Stimulated activated CD4-positive, alpha-beta T cell treated with anti-CD3 and anti-CD28 coated beads, Interleukin-1b, Interleukin-23, amount 100 ng/mL, for 24 hours (primary cell): Measurements from ENCODE around the gene POLR3GL.
A peak's percentile ranks its signal among the peaks of the same experiment; 100 is the strongest.

ENCODE experiments used
- DNase-seq, 4 experiments: peaks; one replicate each; pipeline ENCODE4 v3.0.0-alpha.2; 2020; ENCODE audit warnings: low read depth in 4 of 4, low spot score in 1 of 4

POLR3GL gene

DNA sequence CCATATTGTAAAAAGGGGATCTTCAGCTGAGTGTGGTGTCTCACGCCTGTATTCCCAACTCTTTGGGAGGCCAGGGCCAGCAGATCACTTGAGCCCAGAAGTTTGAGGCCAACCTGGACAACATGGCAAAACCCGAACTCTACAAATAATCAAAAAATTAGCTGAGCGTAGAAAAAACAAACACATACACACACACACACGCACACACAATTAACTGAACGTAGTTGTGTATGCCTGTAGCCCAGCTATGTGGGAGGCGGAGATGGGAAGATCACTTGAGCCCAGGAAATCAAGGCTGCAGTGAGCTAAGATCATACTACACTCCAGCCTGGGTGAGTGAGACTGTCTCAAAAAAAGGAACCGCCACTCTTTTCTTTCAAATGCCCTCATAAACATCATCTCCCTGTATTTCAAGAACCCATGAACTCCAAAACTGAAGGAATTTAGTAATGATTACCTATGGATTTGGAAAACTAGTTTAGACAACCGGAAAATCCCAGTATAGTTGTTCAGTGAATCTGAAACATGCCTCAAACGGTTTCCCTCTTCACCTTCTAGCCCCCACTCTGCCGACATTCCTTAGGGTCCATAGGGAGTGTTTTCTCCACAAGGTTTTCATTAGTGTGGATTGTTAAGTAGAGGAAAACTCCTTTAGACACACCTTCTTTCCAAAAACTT lies 27.4 kb downstream of the POLR3GL start:
- DNase-seq: no peak

DNA sequence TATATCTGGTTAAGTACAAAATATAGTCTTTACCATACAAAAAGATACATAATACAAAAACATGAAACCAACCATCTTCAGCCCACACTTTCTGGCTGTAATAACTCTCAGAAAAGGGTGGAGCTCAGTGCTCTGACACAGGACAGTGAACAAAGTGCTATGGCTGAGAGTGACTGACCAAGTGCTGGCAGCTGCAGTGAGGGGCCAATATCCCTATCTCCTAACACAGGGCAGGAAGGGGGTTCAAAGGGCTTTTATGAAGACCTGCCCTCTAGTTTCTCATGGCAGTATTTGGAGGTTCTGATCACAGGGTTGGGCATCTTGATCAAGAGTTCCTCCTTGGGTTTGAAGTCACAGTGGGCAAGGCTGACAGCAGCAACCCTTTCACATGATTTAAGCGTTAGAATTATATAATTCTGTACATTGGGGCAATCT lies 28.0 kb downstream of the POLR3GL start:
- DNase-seq: no peak

DNA sequence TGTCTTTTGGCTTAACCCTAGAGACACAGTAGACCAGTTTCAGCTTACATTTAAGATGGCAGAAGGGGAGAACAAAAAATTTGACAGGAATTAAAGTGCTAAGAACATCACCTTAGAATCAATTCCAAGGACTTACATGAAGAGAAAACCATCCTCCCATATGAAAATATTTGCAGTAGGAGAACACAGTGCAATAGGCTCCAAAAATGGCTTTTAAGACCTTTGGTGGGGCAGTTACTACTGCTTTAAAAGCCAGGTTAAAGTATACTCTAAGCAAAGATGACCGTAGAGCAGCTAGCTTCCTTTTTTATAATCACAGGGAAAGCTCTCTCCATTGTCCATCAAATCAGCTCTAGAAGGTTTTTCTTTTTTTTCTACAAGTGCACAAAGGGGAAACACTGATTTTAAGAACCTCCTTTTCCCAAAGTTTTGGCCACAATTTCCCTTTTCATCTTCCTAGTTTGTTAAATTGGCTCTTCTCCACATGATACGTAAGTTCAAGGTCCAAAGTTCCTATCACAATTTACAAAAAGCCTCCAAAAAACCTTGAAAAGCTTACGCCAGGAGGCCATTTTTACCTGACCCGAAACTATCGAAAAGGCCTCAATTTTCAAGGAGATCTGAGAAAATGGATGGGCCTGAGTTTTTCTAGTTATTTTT lies 28.6 kb downstream of the POLR3GL start:
- DNase-seq: no peak

DNA sequence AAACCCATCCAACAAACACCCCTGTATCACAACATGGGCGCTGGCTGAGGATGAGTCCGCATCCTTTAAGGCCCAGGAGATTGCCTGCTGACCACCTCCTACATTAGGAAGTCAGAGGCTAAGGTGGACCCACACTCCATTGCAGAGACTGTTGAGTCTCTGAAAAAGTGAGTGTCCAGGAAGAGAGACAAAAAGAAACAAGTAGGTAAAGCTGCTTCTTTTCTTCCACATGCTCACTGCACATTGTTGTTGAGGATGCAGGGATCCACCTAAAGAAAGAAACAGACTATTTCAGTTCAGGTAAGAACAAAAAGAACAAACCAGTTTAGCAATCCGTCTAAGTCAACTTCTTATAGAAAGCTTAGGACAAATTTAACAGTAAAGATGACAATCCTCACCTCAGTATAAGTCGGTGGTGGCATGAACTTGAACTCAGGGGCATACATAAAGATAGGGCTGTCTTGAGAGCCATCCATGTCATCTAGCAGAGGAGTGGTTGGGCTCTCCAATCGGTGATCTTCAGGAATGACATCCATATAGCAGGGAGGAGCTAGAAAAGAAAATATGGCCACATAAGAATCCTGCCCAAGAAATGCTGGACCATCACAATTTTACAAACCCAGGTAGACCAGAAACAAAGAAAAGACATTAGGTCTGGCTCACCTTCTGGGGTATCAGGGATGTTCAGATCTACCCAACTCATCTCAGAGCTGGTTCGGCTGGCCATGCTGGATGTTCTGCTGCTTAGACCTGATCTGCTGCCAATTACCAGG lies 29.3 kb downstream of the POLR3GL start:
- no peak for DNase-seq

DNA sequence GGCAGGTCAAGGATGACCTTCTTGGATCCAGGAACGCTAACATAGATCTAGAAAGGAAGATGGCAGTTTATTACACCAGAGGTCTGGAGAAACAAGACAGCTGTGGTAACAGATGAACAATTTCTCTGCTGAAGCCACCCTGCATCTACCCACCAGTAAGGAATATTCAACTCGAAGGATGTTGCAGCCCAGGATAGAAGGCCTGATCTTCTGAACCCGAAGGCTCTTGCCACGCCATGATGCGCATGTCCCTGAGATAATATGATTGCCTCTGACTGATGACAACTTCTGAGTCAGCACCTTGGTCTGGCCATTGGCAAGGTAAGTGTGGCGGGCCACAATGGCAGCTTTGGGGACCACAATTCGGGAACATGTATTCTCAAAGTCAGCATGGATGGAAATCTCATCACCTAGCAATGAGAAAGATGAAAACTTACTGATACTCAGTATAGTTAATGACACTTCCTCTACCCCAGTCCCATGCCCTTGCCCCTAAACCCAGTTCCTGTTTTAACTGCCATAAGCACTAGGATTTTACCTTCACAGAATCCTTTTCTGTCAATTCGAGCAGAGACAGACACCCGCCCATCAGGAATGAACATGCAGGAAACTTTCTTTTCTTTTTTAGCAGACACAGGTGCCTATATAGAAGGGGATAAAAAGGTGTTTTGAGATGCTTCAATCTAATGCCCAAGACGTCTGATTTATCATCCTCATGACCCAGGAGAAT lies 30.1 kb downstream of the POLR3GL start:
- DNase-seq: no peak

DNA sequence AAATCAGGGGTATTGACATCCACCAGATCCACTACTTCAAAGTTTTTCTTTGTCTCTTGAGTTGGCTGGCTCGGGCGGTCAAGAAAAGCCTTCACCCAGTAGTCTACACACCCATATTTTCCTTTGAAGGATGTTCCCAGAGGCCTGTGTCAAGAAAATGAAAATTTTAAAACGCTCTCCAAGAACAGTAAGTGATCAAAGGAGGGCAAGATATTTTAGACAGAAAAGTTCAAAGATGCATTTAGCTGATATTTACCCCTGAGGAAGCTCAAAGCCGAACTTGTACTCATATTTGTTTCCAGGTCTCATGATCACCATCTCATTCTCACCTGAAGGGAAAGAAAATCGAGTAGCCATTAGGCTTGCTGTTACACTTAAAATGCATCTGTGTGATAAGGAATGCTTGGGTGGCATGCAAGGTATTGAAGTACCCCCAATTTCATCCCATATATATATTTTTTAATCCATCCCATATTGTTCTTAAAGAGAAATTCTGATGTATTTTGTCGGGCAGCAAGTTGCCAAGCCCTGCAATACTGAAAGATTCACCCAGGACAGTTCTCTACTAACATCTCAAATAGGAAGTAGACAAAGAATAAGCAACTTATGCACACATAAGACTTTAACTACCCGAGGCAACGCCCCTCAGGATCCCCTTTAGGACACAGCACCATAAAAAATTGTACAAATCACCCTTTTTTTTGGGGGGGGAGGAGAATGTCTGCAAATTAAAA lies 30.8 kb downstream of the POLR3GL start:
- no peak for DNase-seq

DNA sequence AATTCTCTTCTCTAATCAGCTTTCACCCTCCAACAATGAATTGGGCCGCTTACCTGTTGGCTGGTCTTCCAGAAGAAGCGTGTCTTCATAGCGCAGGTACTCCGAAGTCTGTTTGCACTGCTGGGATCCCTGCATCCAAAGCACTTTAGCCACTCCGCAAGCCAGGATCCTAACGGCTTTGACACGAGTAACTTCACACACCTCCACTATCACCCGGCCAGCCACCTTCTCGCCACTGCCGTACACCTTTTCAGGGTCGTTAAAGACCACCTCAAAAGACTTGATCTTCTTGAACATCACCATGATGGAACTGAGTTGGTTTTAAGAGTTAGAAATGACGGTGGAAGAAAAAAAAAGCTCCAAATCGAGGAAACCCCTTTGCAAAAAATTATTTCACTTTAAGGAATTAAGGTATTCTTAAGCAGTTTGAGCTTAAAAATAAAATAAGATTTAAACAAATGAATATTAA lies 31.5 kb downstream of the POLR3GL start:
- DNase-seq: no peak

DNA sequence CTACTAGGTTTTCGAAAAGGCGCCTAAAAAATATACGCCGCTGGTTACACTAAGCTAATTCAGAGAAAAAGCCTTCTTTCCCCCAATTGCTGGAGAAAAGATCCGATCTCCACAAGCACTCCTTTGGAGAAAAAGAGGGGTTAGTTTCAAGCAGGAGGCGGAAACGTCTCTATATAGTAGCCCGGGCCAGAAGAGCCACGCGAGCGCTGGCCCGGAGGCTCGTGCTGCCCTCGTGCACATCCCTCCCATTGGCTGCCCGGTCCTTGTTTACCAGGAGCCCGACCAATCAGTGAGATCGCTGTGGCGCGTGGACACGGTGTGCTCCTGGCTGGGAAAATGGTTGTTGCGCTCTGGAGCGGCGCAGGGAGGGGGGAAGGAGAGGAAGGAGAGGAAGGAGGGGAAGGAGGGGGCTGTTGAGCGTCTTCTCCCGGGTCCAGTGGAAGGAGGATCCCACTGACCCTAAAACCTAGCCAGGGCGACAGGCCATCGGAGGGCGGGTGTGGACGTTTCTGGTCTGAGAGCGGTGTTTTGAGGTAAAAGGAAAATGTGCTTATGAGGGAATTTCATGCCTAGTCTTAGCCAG lies 32.0 kb downstream of the POLR3GL start, which contains the start of gene TXNIP:
Gene TXNIP, minus strand, starts transcription at position 147 of the 583 bp plus-strand sequence. CDS start 313 bp downstream, outside the sequence.
- DNase-seq: peak; percentile 77 to 89 (median 86)

DNA sequence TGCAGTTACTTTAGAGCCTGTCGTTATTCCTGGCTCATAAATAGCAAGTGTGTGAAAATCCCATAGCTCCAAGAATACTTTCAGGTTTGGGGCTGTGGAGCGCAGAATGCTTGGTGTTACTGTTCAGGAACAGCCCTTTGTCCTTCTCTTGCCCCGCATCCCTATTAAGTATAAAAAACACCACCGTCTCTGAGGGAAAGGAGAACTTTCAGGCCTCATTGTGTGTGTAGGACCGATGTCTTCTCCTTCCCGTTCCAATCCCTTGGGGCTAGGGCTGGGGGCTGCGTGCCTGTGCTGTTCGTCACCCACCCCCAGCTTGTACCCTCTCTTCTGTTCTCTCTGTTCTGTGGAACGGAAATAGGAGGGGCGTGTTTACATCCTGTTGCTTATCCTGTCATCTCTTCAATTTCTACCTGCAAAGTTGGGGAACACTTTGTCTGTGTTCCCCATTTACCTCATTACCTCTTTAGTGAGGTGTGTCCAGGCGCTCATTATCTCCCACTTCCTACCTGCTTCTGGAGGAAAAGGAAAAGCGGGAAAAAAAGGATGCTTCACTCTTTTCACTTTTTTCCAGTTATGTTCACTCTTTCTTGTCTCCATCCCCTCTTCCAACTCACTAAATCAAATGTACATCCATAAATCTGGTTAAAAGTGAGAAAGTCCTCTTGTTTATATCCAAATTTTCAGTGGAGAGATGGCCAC lies 32.7 kb downstream of the POLR3GL start:
- no peak for DNase-seq

DNA sequence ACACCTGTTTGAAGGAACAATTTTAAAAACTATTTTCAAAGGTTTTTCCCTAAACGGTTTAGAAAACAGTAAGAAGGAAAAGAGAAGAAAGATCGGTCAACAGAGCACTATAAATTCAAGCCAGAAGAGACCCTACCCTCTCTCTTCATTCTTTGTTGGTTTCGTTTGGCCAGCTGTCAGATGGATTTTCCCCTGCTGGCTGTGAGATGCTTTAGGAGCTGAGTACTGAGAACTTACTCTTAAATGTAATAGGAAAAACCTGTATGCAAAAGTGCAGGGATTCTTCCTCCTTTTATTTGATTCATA lies 33.2 kb downstream of the POLR3GL start:
- no peak for DNase-seq

DNA sequence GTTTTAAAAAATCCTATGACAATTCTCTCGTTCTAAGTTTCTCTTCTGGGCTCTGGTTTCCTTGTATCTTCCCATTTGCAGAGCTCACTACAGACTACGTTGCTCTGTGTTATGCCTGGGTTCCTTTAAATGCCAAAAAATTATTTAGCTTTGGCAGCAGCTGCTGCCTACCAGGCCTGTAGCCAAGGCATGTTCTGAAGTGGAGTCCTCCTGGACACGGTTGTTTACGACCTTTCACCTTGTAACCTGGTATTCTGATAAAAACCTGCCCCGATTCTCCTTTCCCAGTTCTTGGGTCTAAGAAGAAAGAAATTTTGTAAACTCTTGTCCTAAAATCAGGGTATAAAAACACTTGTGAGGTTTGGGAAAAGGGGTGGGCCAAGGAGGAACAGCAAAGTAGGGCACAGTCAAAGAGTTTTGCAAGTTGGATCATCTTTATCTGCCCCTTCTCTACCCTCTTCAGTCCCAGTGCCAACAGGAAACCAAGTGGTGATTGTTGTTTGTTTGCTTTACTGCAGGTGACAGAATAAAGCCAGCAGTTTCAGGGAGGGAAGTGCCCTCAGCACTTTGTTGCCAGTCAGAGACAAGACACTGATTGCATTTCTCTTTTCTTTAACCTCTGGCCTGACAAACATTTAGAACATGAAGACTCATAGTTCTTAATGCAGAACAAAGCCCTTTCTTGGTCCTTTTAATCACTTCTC lies 35.0 kb downstream of the POLR3GL start:
- no peak for DNase-seq

DNA sequence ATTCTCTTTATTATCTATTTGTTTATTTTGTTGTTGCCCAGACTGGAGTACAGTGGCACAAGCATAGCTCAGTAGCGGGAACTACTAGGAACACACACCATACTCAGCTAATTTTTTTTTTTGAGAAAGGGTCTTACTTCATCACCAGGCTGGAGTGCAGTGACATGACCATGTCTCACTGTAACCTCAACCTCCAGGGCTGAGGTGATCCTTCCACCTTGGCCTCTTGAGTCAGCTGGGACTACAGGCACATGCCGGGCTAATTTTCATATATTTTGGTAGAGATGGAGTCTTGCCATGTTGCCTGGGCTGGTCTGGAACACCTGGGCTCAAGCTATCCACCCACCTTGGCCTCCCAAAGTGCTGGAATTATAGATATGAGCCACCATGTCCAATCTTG lies 37.2 kb downstream of the POLR3GL start:
- no peak for DNase-seq

DNA sequence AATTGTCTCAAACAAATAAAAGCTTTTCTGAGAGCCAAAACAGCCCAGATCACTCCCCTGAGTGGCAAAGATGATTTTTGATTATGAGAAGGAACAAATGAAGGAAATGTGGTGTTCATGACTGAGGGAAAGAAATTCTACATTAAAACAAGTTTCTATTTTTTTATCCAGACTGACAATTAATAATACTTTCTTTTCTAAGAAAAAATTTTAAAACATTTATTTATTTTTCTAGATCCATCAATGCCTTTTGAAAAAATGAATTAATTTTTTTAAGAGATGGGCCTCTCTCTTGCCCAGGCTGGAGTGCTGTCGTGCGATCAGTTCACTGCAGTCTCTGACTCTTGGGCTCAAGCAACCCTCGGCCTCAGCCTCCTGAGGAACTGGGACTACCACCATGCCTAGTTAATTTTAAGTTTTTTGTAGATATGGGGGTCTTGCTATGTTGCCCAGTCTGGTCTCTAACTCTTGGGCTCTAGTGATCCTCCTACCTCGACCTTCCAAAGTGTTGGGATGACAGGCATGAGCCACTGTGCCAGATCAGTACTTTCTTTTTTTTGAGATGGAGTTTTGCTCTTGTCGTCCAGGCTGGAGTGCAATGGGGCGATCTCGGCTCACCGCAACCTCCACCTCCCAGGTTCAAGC lies 43.1 kb downstream of the POLR3GL start:
- no peak for DNase-seq

DNA sequence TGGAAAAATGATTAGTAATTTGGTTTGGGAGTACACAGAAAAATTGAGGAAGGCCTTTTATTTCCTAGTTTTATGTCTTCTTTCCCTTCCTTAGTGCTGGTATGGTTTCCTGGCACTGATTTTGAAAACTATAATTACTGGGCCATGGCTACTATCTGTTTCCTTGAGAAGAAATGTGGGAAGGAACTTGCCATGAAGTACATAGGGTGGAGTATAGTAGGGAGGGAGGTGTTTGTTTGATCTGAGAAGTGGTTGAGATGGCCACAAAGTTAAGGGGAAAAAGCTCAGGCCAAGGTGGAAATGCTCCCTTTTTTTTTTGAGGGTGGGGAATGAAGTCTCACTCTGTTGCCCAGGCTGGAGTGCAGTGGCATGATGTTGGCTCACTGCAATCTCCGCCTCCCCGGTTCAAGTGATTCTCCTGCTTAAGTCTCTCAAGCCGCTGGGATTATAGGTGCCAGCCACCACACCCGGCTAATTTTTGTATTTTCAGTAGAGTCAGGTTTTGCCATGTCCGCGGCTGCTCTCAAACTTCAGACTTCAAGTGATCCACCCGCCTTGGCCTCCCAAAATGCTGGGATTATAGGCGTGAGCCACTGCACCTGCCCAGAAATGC lies 45.7 kb downstream of the POLR3GL start:
- no peak for DNase-seq

DNA sequence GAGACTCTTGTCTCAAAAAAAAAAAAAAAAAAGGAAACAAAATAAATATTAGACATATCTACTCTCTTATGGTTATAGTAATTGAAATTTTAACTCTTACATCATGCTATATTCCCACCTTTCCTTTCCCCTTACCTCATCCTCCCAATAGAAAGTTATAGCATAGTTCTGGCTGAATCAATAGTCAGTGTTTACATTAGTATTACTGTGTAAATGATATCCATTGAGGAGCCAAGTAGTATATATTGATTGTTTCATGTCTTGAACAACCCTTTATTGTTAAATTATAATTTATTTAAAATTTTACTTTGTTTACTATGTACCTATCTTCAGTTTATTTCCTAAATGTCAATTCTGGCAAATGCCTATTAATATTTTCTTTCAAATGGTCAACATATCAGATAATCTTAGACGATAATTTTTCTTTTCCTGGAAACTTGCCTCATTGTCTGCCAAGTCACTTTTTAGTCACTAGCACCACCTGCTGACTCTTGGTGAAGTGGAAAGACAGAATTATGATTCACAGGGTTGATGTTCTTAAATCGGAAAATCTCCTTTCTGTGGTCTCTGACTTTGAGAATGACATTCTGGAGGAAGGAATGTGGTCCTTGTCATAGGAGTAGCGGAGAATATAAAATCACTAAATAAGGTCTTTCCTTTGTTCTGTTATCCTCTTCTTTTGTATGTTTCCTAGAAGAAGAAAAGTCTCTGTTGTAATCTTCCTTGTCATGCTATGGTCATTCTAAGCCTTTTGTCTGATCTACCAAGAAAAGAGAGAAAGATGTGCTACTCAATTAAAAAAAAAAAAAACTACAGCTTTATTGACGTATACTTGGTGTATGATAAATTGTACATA lies 48.4 kb downstream of the POLR3GL start:
- no peak for DNase-seq

DNA sequence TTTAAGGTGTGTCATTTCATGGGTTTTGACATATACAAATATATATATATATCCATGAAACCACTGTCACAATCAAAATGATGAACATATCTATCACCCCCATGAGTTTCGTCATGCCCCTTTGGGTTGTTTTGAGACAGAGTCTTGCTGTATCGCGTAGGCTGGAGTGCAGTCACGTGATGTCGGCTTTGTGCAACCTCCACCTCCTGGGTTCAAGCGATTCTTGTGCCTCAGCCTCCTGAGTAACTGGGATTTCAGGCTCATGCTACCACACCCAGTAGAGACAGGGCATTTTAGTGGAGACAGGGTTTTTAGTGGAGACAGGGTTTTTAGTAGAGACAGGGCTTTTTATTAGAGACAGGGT lies 49.1 kb downstream of the POLR3GL start:
- no peak for DNase-seq

DNA sequence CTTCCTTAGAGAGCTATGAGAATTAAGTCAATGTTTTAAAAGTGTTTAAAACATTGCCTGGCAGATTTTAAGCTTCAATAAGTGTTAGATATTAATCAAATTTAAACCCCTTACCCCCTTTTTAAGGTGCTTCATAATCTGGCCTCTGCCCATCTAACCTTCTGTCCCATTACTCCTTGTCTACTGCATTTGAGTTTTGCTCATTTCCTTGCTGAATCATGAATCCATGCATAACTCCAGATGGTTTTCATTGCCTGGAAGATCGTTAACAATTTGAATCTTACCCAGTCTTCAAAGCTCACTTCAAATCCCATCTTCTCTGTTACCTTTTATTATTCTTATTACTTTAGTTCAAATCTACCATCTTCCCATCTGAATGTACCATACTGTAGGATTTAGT lies 52.4 kb downstream of the POLR3GL start:
- no peak for DNase-seq
